Activated T-cell treated with anti-CD3 and anti-CD28 coated beads for 4 hours (primary cell): ENCODE measurements around the gene CWC22.
"Not testable (repeated sequence)": the region's sequence is repeated elsewhere in the genome, so short reads cannot be mapped to it uniquely, and the experiment has no call there.

Experiments used
- DNase-seq: peaks from one replicate; pipeline ENCODE4 v3.0.0-alpha.2; 2020

Gene CWC22

GRCh38 chr2:179949438-179949837 is 57.7 kb downstream of the CWC22 start:
- DNase-seq = no peak

GRCh38 chr2:179948058-179948457 is 59.0 kb downstream of the CWC22 start:
- no peak for DNase-seq

- DNase-seq = no peak
Measured at GRCh38 chr2:179946810-179947615, 60.1 kb downstream of the CWC22 start.

- DNase-seq = no peak
Measured at GRCh38 chr2:179946346-179946745, 60.8 kb downstream of the CWC22 start.

- no peak for DNase-seq
Measured at GRCh38 chr2:179939259-179939658, 67.8 kb downstream of the CWC22 start.

- no peak for DNase-seq
Measured at GRCh38 chr2:179938026-179938425, 69.1 kb downstream of the CWC22 start.

- DNase-seq = no peak
Measured at GRCh38 chr2:179936654-179937053, 70.4 kb downstream of the CWC22 start.

- DNase-seq = no peak
Measured at GRCh38 chr2:179936141-179936540, 71.0 kb downstream of the CWC22 start.

- DNase-seq = no peak
Measured at GRCh38 chr2:179932786-179933185, 74.3 kb downstream of the CWC22 start.

- DNase-seq = no peak
Measured at GRCh38 chr2:179931502-179931901, 75.6 kb downstream of the CWC22 start.

GRCh38 chr2:179929997-179930396 is 77.1 kb downstream of the CWC22 start:
- DNase-seq = not testable (repeated sequence)

GRCh38 chr2:179927041-179927440 is 80.1 kb downstream of the CWC22 start:
- no peak for DNase-seq

- DNase-seq = no peak
Measured at GRCh38 chr2:179925713-179926112, 81.4 kb downstream of the CWC22 start.

- no peak for DNase-seq
Measured at GRCh38 chr2:179917272-179917671, 89.8 kb downstream of the CWC22 start.

GRCh38 chr2:179915395-179915992 is 91.6 kb downstream of the CWC22 start:
- DNase-seq = no peak

GRCh38 chr2:179913809-179914208 is 93.3 kb downstream of the CWC22 start:
- DNase-seq = no peak

- no peak for DNase-seq
Measured at GRCh38 chr2:179911569-179911968, 95.5 kb downstream of the CWC22 start.

GRCh38 chr2:179910735-179911113 is 96.4 kb downstream of the CWC22 start:
- DNase-seq = no peak

GRCh38 chr2:179909845-179910734 is 97.0 kb downstream of the CWC22 start:
- DNase-seq = no peak

- DNase-seq = no peak
Measured at GRCh38 chr2:179900655-179901054, 106.4 kb downstream of the CWC22 start.

GRCh38 chr2:179899666-179900065 is 107.4 kb downstream of the CWC22 start:
- DNase-seq = no peak

GRCh38 chr2:179898873-179899272 is 108.2 kb downstream of the CWC22 start:
- no peak for DNase-seq
